HG03159 (cell line): ENCODE measurements around the gene FBXW7.

Source experiments
- ATAC-seq: cut with Tn5 transposase; IDR thresholded peaks from one replicate; pipeline ENCODE4 v1.9.1; 2021; ENCODE audit warnings: mild to moderate bottlenecking, moderate library complexity; ENCODE audit not compliant: unreplicated experiment

FBXW7 gene

GRCh38 chr4:152478461-152479237, 57.2 kb downstream of the FBXW7 start:
- ATAC-seq: no peak

- ATAC-seq: no peak
Observed at GRCh38 chr4:152476796-152477195, 59.1 kb downstream of the FBXW7 start.

GRCh38 chr4:152471251-152471792, 64.6 kb downstream of the FBXW7 start:
- no peak for ATAC-seq

GRCh38 chr4:152468408-152468807, 67.5 kb downstream of the FBXW7 start:
- no peak for ATAC-seq

- ATAC-seq: no peak
Observed at GRCh38 chr4:152467101-152467500, 68.8 kb downstream of the FBXW7 start.

- ATAC-seq: no peak
Observed at GRCh38 chr4:152464030-152464823, 71.7 kb downstream of the FBXW7 start.

GRCh38 chr4:152463562-152463961, 72.3 kb downstream of the FBXW7 start:
- no peak for ATAC-seq

- ATAC-seq: no peak
Observed at GRCh38 chr4:152462695-152463094, 73.2 kb downstream of the FBXW7 start.

- ATAC-seq: peak; percentile 58
Observed at GRCh38 chr4:152462047-152462446, 73.8 kb downstream of the FBXW7 start.

- ATAC-seq: no peak
Observed at GRCh38 chr4:152460488-152460887, 75.4 kb downstream of the FBXW7 start.

- peak; percentile 18 for ATAC-seq
Observed at GRCh38 chr4:152459326-152459725, 76.6 kb downstream of the FBXW7 start.

GRCh38 chr4:152458801-152459302, 77.0 kb downstream of the FBXW7 start:
- ATAC-seq: peak; percentile 36

- ATAC-seq: no peak
Observed at GRCh38 chr4:152456609-152457008, 79.3 kb downstream of the FBXW7 start.

GRCh38 chr4:152455311-152455710, 80.6 kb downstream of the FBXW7 start:
- no peak for ATAC-seq

GRCh38 chr4:152454398-152455011, 81.4 kb downstream of the FBXW7 start:
- ATAC-seq: no peak

- no peak for ATAC-seq
Observed at GRCh38 chr4:152451496-152451895, 84.4 kb downstream of the FBXW7 start.

GRCh38 chr4:152448854-152449253, 87.0 kb downstream of the FBXW7 start:
- no peak for ATAC-seq

GRCh38 chr4:152448038-152448707, 87.7 kb downstream of the FBXW7 start:
- no peak for ATAC-seq

GRCh38 chr4:152443859-152444258, 92.0 kb downstream of the FBXW7 start:
- ATAC-seq: no peak

GRCh38 chr4:152437561-152437960, 98.3 kb downstream of the FBXW7 start:
- ATAC-seq: no peak

- ATAC-seq: no peak
Observed at GRCh38 chr4:152436384-152436783, 99.5 kb downstream of the FBXW7 start.
